IMR-90 (cell line): Measurements from ENCODE around the gene CDK2AP2.

Experiments used
- BHLHE40 ChIP-seq: fragments of 150-350 bp; IDR thresholded peaks from 2 replicates; pipeline ENCODE4 v1.6.1; 2016; ENCODE audit warnings: mild to moderate bottlenecking, low read depth, low read length
- MAZ ChIP-seq: IDR thresholded peaks from 2 replicates; pipeline ENCODE4 v1.6.1; 2012; ENCODE audit warnings: low read depth, mild to moderate bottlenecking, low read length, improper control_type of control experiment, moderate library complexity, borderline replicate concordance
- NFE2L2 ChIP-seq: fragments of 150-350 bp; IDR thresholded peaks from 2 replicates; pipeline ENCODE4 v1.6.1; 2016; ENCODE audit warnings: low read depth, mild to moderate bottlenecking, low read length
- POLR2A ChIP-seq: IDR thresholded peaks from 2 replicates; pipeline ENCODE4 v1.6.1; 2012; ENCODE audit warnings: mild to moderate bottlenecking, low read depth, low read length
- RAD21 ChIP-seq: IDR thresholded peaks from 2 replicates; pipeline ENCODE4 v1.6.1; 2012; ENCODE audit warnings: low read length, improper control_type of control experiment
- RFX5 ChIP-seq: IDR thresholded peaks from 2 replicates; pipeline ENCODE4 v1.8.0; 2012; ENCODE audit warnings: low read depth, mild to moderate bottlenecking, low read length, moderate library complexity
- SMC3 ChIP-seq: fragments of 150-350 bp; IDR thresholded peaks from 2 replicates; pipeline ENCODE4 v1.6.1; 2016; ENCODE audit warnings: low read depth, mild to moderate bottlenecking, antibody characterized with exemption, low read length, moderate library complexity
- TF ChIP-seq, protein P1 (sequence below): conservative IDR thresholded peaks from 2 replicates; pipeline ENCODE4 v1.5.1; 2012; ENCODE audit warnings: mild to moderate bottlenecking, low read depth, low read length, improper control_type of control experiment
- TF ChIP-seq, protein P2 (sequence below): fragments of 150-350 bp; IDR thresholded peaks from 2 replicates; pipeline ENCODE4 v1.6.1; 2017; ENCODE audit warnings: mild to moderate bottlenecking, antibody characterized with exemption, low read length, low read depth
- TF ChIP-seq, protein P3 (sequence below): fragments of 150-350 bp; IDR thresholded peaks from 2 replicates; pipeline ENCODE4 v1.6.1; 2016; ENCODE audit warnings: low read depth, mild to moderate bottlenecking, low read length, moderate library complexity, borderline replicate concordance

DNA sequence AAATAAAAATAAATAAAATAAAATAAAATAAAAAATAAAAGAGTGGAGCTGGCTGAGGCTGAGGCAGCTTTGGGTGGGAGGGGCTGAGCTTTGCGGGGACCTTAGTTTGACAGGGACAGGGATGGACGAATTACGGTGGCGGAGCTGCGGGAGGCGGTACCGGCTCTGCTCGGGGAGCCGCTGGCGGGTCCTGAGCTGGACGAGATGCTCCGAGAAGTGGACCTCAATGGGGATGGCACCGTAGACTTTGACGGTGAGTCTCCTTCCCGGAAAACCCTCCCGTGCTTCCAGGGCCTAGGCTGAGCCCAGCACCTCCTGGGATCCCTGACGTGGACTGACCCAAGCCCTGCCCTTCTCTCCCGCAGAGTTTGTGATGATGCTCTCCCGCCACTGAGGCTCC, 49.7 kb downstream of the CDK2AP2 start:
- TF ChIP-seq, protein P1, sequence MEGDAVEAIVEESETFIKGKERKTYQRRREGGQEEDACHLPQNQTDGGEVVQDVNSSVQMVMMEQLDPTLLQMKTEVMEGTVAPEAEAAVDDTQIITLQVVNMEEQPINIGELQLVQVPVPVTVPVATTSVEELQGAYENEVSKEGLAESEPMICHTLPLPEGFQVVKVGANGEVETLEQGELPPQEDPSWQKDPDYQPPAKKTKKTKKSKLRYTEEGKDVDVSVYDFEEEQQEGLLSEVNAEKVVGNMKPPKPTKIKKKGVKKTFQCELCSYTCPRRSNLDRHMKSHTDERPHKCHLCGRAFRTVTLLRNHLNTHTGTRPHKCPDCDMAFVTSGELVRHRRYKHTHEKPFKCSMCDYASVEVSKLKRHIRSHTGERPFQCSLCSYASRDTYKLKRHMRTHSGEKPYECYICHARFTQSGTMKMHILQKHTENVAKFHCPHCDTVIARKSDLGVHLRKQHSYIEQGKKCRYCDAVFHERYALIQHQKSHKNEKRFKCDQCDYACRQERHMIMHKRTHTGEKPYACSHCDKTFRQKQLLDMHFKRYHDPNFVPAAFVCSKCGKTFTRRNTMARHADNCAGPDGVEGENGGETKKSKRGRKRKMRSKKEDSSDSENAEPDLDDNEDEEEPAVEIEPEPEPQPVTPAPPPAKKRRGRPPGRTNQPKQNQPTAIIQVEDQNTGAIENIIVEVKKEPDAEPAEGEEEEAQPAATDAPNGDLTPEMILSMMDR, result no peak
- no peak for TF ChIP-seq RAD21
- TF ChIP-seq POLR2A, result no peak
- TF ChIP-seq, protein P2, sequence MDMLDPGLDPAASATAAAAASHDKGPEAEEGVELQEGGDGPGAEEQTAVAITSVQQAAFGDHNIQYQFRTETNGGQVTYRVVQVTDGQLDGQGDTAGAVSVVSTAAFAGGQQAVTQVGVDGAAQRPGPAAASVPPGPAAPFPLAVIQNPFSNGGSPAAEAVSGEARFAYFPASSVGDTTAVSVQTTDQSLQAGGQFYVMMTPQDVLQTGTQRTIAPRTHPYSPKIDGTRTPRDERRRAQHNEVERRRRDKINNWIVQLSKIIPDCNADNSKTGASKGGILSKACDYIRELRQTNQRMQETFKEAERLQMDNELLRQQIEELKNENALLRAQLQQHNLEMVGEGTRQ, result no peak
- no peak for TF ChIP-seq BHLHE40
- no peak for TF ChIP-seq RFX5
- TF ChIP-seq, protein P3, sequence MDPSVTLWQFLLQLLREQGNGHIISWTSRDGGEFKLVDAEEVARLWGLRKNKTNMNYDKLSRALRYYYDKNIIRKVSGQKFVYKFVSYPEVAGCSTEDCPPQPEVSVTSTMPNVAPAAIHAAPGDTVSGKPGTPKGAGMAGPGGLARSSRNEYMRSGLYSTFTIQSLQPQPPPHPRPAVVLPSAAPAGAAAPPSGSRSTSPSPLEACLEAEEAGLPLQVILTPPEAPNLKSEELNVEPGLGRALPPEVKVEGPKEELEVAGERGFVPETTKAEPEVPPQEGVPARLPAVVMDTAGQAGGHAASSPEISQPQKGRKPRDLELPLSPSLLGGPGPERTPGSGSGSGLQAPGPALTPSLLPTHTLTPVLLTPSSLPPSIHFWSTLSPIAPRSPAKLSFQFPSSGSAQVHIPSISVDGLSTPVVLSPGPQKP, result no peak
- TF ChIP-seq NFE2L2, result no peak
- no peak for TF ChIP-seq SMC3
- TF ChIP-seq MAZ, result no peak
